HCT116 (cell line): Measurements from ENCODE around the gene ALK. TPM values are rescaled to one million over a fixed set of nuclear protein-coding genes. Genes with fewer than 3 reads are reported as not detected.

Experiments
- ATAC-seq: fragments of 200-7000 bp; cut with Tn5 transposase; 2 replicates; pipeline ENCODE4 v1.9.1; 2020; ENCODE audit warnings: mild to moderate bottlenecking, moderate library complexity
- BruUV-seq: library from RNA; stranded (reverse); fragments of 400-500 nt; replicated peaks from 2 replicates; lab custom pipeline; 2021; lab: Mats Ljungman, UMichigan
- CTCF ChIA-PET: fragments of 300-600 bp; sonication (Branson Sonifier 250); formaldehyde crosslinking; loops from one replicate; lab custom pipeline; 2021; ENCODE audit warnings: antibody characterized with exemption; lab: Charles Lee
- POLR2A ChIA-PET: fragments of 300-600, 350-600 bp; sonication (Branson Sonifier 250); formaldehyde crosslinking; loops from one replicate; lab custom pipeline; 2021; ENCODE audit warnings: antibody characterized with exemption; lab: Charles Lee
- RAD21 ChIA-PET, 2 experiments: fragments of 300-600 bp; sonication (Branson Sonifier 250); formaldehyde crosslinking; loops; one replicate each; lab custom pipeline; 2023; ENCODE audit warnings: low total read pairs in 2 of 2; ENCODE audit not compliant: uncharacterized antibody in 2 of 2, unreplicated experiment in 2 of 2, low non-redundant PET in 1 of 2; lab: Charles Lee
- DNase-seq: peaks from one replicate; pipeline ENCODE4 v3.0.0-alpha.2; 2010; ENCODE audit warnings: low read depth, low spot score
- H2AFZ ChIP-seq: fragments of 200-600 bp; shearing (Covaris generic), sonication (generic); 2 replicates; pipeline ENCODE4 v1.6.1; 2017; ENCODE audit warnings: low read depth, mixed run types, mixed read lengths, antibody characterized with exemption, low read length; ENCODE audit not compliant: poor library complexity, severe bottlenecking
- H3K27ac ChIP-seq: 2 replicates; pipeline ENCODE4 v1.5.1; 2012; ENCODE audit warnings: low read depth, low read length
- H3K27me3 ChIP-seq: fragments of 200-600 bp; sonication (generic); 2 replicates; pipeline ENCODE4 v1.6.1; 2016; ENCODE audit warnings: mixed run types, low read length, mixed read lengths; ENCODE audit not compliant: insufficient read depth
- H3K36me3 ChIP-seq, 2 experiments: fragments of 200-500 bp in 1 of 2; fragments of 200-600 bp in 1 of 2; sonication (Bioruptor generic) in 1 of 2; sonication (generic) in 1 of 2; 2 replicates each; pipeline versions ENCODE4 v1.5.1 to v1.6.1; 2014 to 2016; ENCODE audit warnings: low read length in 2 of 2, inconsistent platforms in 1 of 2, mixed read lengths in 1 of 2, mixed run types in 1 of 2; ENCODE audit not compliant: insufficient read depth in 2 of 2, control insufficient read depth in 1 of 2
- H3K4me1 ChIP-seq, 2 experiments: fragments of 200-600 bp in 1 of 2; sonication (generic) in 1 of 2; 2 replicates each; pipeline versions ENCODE4 v1.5.1 to v1.6.1; 2012 to 2017; ENCODE audit warnings: low read length in 2 of 2, inconsistent platforms in 1 of 2, mild to moderate bottlenecking in 1 of 2, mixed read lengths in 1 of 2, mixed run types in 1 of 2, moderate library complexity in 1 of 2; ENCODE audit not compliant: insufficient read depth in 2 of 2, control insufficient read depth in 1 of 2
- H3K4me2 ChIP-seq: fragments of 200-600 bp; sonication (generic); 2 replicates; pipeline ENCODE4 v1.6.1; 2017; ENCODE audit warnings: mixed run types, low read length, mixed read lengths
- H3K4me3 ChIP-seq, 2 experiments: fragments of 200-600 bp in 1 of 2; sonication (generic) in 1 of 2; replicated peaks in 1 of 2; 2 replicates each; pipeline ENCODE4 v1.5.1; 2011 to 2016; ENCODE audit warnings: low read length in 2 of 2, control low read depth in 1 of 2, low read depth in 1 of 2, mild to moderate bottlenecking in 1 of 2, mixed read lengths in 1 of 2, mixed run types in 1 of 2
- H3K79me2 ChIP-seq: fragments of 200-600 bp; sonication (generic); 2 replicates; pipeline ENCODE4 v1.6.1; 2017; ENCODE audit warnings: mild to moderate bottlenecking, mixed run types, low read length, moderate library complexity, mixed read lengths; ENCODE audit not compliant: insufficient read depth
- H3K9ac ChIP-seq: fragments of 200-600 bp; sonication (generic); 2 replicates; pipeline ENCODE4 v1.6.1; 2016; ENCODE audit warnings: low read length, mixed read lengths
- H3K9me2 ChIP-seq: fragments of 200-600 bp; sonication (generic), shearing (Covaris generic); 2 replicates; pipeline ENCODE4 v1.6.1; 2017; ENCODE audit warnings: mixed run types, mild to moderate bottlenecking, moderate library complexity; ENCODE audit not compliant: insufficient read depth
- H3K9me3 ChIP-seq, 2 experiments: fragments of 200-500 bp in 1 of 2; fragments of 200-600 bp in 1 of 2; sonication (Bioruptor generic) in 1 of 2; sonication (generic) in 1 of 2; 2 replicates each; pipeline ENCODE4 v1.6.1; 2014 to 2017; ENCODE audit warnings: low read length in 2 of 2, mixed read lengths in 2 of 2, inconsistent platforms in 1 of 2, low read depth in 1 of 2, mild to moderate bottlenecking in 1 of 2, mixed run types in 1 of 2, moderate library complexity in 1 of 2; ENCODE audit not compliant: control insufficient read depth in 1 of 2, insufficient read depth in 1 of 2
- H4K20me1 ChIP-seq: fragments of 200-600 bp; sonication (generic), shearing (Covaris generic); 2 replicates; pipeline ENCODE4 v1.6.1; 2017; ENCODE audit warnings: mixed run types, mild to moderate bottlenecking, moderate library complexity; ENCODE audit not compliant: insufficient read depth
- CBX3 ChIP-seq: IDR thresholded peaks from 2 replicates; pipeline ENCODE4 v1.6.1; 2012; ENCODE audit warnings: low read depth
- CEBPB ChIP-seq: IDR thresholded peaks from 2 replicates; pipeline ENCODE4 v1.6.1; 2012; ENCODE audit warnings: low read depth
- EGR1 ChIP-seq: IDR thresholded peaks from 2 replicates; pipeline ENCODE4 v1.6.1; 2012; ENCODE audit warnings: low read depth
- EZH2 ChIP-seq: fragments of 200-600 bp; sonication (generic); IDR thresholded peaks from 2 replicates; pipeline ENCODE4 v1.6.1; 2017; ENCODE audit warnings: antibody characterized with exemption, mixed run types
- EZH2phosphoT487 ChIP-seq: fragments of 200-600 bp; IDR thresholded peaks from 2 replicates; pipeline ENCODE4 v1.6.1; 2018; ENCODE audit warnings: antibody characterized with exemption, borderline replicate concordance
- POLR2AphosphoS5 ChIP-seq: IDR thresholded peaks from 2 replicates; pipeline ENCODE4 v1.6.1; 2011; ENCODE audit warnings: mild to moderate bottlenecking, low read depth, low read length, moderate library complexity
- SRF ChIP-seq: IDR thresholded peaks from 2 replicates; pipeline ENCODE4 v1.6.1; 2012; ENCODE audit warnings: low read depth
- TCF7L2 ChIP-seq: IDR thresholded peaks from 2 replicates; pipeline ENCODE4 v1.7.0; 2011; ENCODE audit warnings: borderline replicate concordance, inconsistent platforms; ENCODE audit not compliant: insufficient read depth, insufficient read length; ENCODE audit errors: extremely low read depth
- ZNF274 ChIP-seq: fragments of 200-500 bp; sonication (Bioruptor generic); IDR thresholded peaks from 2 replicates; pipeline ENCODE4 v1.6.1; 2014; ENCODE audit warnings: mild to moderate bottlenecking, low read depth, low read length, inconsistent platforms
- intact Hi-C: fragments of 100-400 bp; cut with micrococcal nuclease; formaldehyde crosslinking; loops from 2 replicates; pipeline ENCODE4 v1.10.0; 2022
- total RNA-seq: library from RNA; stranded (reverse); gene quantifications from one replicate; pipeline ENCODE4 v1.2.1, GENCODE V29; 2021; ENCODE audit not compliant: unreplicated experiment
- TF ChIP-seq, protein P1 (sequence below): IDR thresholded peaks from 2 replicates; pipeline ENCODE4 v1.6.1; 2012
- TF ChIP-seq, protein P2 (sequence below), 3 experiments: fragments of 200-600 bp in 1 of 3; sonication (generic) in 1 of 3; IDR thresholded peaks in 2 of 3; conservative IDR thresholded peaks in 1 of 3; 2 replicates each; pipeline ENCODE4 v1.5.1; 2012 to 2017; ENCODE audit warnings: low read depth in 2 of 3, low read length in 2 of 3, antibody characterized with exemption in 1 of 3, borderline replicate concordance in 1 of 3, control low read depth in 1 of 3, mild to moderate bottlenecking in 1 of 3, mixed read lengths in 1 of 3, mixed run types in 1 of 3, moderate library complexity in 1 of 3; ENCODE audit not compliant: insufficient read depth in 1 of 3
- TF ChIP-seq, protein P3 (sequence below): IDR thresholded peaks from 2 replicates; pipeline ENCODE4 v1.6.1; 2012; ENCODE audit warnings: low read depth

Gene ALK
- total RNA-seq, 1 experiment from 2014 or later, result not detected

DNA sequence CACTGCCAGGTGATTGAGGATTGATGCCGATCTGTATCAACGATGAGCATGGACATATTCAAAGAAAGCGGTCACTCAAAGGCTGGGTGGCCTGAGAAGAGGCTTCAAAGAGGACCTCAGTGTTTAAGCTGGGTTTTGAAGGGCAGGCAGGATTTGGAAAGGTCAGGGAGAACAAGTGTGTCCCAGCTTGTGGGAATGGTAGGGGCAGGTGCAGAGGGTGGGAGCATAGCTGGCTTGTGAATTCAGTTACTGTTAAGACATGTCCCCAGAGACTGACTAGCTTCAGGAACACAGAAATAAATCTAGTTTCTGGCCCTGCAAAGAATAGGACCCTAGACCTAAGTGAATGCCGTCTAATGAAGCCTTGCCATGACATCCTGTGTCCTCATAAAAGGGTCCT is 442.7 kb downstream of the ALK start:
- Histone ChIP-seq H3K9me3 (no peaks in the 10 kb centered on the region), H3K27ac (no peak overlapping the region), H3K4me2 (no peak overlapping the region), H3K27me3 (peaks cover 63% of the 10 kb centered on the region), H3K9me2 (no peaks in the 10 kb centered on the region), H3K36me3 (no peaks in the 10 kb centered on the region), H3K79me2 (no peaks in the 10 kb centered on the region), H3K4me1 (no peaks in the 10 kb centered on the region), H3K4me3 (no peak overlapping the region), H3K9ac (no peak overlapping the region), H4K20me1 (no peaks in the 10 kb centered on the region), H2AFZ (no peak overlapping the region)
- no TSS peak for BruUV-seq
- no peak for TF ChIP-seq POLR2AphosphoS5
- TF ChIP-seq, protein P1, sequence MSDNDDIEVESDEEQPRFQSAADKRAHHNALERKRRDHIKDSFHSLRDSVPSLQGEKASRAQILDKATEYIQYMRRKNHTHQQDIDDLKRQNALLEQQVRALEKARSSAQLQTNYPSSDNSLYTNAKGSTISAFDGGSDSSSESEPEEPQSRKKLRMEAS, result no peak
- no peak for TF ChIP-seq SRF
- TF ChIP-seq CEBPB, result no peak
- no peak for TF ChIP-seq EGR1
- TF ChIP-seq TCF7L2, result no peak
- no peak for TF ChIP-seq ZNF274
- no peak for TF ChIP-seq CBX3
- TF ChIP-seq, protein P2, sequence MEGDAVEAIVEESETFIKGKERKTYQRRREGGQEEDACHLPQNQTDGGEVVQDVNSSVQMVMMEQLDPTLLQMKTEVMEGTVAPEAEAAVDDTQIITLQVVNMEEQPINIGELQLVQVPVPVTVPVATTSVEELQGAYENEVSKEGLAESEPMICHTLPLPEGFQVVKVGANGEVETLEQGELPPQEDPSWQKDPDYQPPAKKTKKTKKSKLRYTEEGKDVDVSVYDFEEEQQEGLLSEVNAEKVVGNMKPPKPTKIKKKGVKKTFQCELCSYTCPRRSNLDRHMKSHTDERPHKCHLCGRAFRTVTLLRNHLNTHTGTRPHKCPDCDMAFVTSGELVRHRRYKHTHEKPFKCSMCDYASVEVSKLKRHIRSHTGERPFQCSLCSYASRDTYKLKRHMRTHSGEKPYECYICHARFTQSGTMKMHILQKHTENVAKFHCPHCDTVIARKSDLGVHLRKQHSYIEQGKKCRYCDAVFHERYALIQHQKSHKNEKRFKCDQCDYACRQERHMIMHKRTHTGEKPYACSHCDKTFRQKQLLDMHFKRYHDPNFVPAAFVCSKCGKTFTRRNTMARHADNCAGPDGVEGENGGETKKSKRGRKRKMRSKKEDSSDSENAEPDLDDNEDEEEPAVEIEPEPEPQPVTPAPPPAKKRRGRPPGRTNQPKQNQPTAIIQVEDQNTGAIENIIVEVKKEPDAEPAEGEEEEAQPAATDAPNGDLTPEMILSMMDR (IDR thresholded peaks at IDR 0.05 in 2 of 3, conservative IDR thresholded peaks at IDR 0.05 in 1 of 3; ENCODE audit: borderline replicate concordance in 1 of 3, insufficient read depth in 1 of 3, low read depth in 2 of 3, low read length in 2 of 3), result no peak
- TF ChIP-seq EZH2phosphoT487, result no peak
- TF ChIP-seq, protein P3, sequence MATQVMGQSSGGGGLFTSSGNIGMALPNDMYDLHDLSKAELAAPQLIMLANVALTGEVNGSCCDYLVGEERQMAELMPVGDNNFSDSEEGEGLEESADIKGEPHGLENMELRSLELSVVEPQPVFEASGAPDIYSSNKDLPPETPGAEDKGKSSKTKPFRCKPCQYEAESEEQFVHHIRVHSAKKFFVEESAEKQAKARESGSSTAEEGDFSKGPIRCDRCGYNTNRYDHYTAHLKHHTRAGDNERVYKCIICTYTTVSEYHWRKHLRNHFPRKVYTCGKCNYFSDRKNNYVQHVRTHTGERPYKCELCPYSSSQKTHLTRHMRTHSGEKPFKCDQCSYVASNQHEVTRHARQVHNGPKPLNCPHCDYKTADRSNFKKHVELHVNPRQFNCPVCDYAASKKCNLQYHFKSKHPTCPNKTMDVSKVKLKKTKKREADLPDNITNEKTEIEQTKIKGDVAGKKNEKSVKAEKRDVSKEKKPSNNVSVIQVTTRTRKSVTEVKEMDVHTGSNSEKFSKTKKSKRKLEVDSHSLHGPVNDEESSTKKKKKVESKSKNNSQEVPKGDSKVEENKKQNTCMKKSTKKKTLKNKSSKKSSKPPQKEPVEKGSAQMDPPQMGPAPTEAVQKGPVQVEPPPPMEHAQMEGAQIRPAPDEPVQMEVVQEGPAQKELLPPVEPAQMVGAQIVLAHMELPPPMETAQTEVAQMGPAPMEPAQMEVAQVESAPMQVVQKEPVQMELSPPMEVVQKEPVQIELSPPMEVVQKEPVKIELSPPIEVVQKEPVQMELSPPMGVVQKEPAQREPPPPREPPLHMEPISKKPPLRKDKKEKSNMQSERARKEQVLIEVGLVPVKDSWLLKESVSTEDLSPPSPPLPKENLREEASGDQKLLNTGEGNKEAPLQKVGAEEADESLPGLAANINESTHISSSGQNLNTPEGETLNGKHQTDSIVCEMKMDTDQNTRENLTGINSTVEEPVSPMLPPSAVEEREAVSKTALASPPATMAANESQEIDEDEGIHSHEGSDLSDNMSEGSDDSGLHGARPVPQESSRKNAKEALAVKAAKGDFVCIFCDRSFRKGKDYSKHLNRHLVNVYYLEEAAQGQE, result no peak
- TF ChIP-seq EZH2, result no peak
- CTCF ChIA-PET, result no interaction called here
- intact Hi-C loops, result no loop called here
- DNase-seq, result no peak
- RAD21 ChIA-PET, result no interaction called here
- POLR2A ChIA-PET, result no interaction called here
- no peak for ATAC-seq
